Measurements from ENCODE around the gene GMCL1.

GRCh38 chr2:69844560-69844959, 15.1 kb downstream of the GMCL1 start:
- TF ChIP-seq CTCF (IDR thresholded peaks at IDR 0.05) (no peak), ZFX (IDR thresholded peaks at IDR 0.05; ENCODE audit: borderline replicate concordance) (no peak)
